Measurements from ENCODE around the gene TRIM9.

DNA sequence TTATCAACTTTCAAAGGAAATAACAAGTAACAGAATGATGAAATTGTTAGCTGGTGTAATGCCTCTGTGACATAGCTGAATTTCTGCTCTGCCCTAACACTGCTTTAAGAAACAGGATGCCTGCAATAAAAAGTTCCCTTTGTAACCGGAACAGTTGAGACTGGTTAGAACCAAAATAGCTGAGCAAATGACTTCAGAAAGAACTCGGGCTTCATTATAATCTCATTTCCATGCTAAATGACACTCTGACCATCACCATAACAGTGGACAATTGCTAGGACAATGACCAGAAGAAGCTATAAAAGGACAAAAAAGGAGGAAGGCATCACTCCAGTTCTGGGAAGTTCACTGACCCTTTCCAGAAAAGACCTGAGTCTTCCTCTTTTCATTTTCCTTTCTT is 127.1 kb downstream of the TRIM9 start:
- TF ChIP-seq EZH2 (IDR thresholded peaks at IDR 0.05; ENCODE audit: borderline replicate concordance, low read length), result no peak
- TF ChIP-seq, protein P1, sequence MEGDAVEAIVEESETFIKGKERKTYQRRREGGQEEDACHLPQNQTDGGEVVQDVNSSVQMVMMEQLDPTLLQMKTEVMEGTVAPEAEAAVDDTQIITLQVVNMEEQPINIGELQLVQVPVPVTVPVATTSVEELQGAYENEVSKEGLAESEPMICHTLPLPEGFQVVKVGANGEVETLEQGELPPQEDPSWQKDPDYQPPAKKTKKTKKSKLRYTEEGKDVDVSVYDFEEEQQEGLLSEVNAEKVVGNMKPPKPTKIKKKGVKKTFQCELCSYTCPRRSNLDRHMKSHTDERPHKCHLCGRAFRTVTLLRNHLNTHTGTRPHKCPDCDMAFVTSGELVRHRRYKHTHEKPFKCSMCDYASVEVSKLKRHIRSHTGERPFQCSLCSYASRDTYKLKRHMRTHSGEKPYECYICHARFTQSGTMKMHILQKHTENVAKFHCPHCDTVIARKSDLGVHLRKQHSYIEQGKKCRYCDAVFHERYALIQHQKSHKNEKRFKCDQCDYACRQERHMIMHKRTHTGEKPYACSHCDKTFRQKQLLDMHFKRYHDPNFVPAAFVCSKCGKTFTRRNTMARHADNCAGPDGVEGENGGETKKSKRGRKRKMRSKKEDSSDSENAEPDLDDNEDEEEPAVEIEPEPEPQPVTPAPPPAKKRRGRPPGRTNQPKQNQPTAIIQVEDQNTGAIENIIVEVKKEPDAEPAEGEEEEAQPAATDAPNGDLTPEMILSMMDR (conservative IDR thresholded peaks at IDR 0.05 in 1 of 2, IDR thresholded peaks at IDR 0.05 in 1 of 2; ENCODE audit: extremely low read depth in 1 of 2, insufficient read depth in 1 of 2, low read depth in 1 of 2, low read length in 2 of 2), result no peak

Data from mammary epithelial cell (primary cell).